Umbilical cord (tissue), 2 donors: ENCODE data around the gene RUNX3. TPM values are rescaled to one million over a fixed set of nuclear protein-coding genes. Genes with fewer than 3 reads are reported as not detected.

Experiments used
- DNase-seq: peaks from one replicate; pipeline ENCODE4 v3.0.0-alpha.2; 2015; ENCODE audit warnings: low spot score
- total RNA-seq: library from RNA; depleted of rRNA; stranded (reverse); fragments of >200 nt; gene quantifications from one replicate; pipeline ENCODE4 v1.2.3, GENCODE V29; 2014; ENCODE audit warnings: low replicate concordance; ENCODE audit not compliant: insufficient read depth

Gene RUNX3
- total RNA-seq, 1 donor from 2014 or later: 0.72 TPM

- DNase-seq: no peak
Observed at GRCh38 chr1:24888061-24888970, 41.8 kb downstream of the RUNX3 start.

- DNase-seq: no peak
Observed at GRCh38 chr1:24886241-24886640, 43.8 kb downstream of the RUNX3 start.

GRCh38 chr1:24884751-24885150, 45.3 kb downstream of the RUNX3 start:
- DNase-seq: no peak

GRCh38 chr1:24881034-24881433, 49.0 kb downstream of the RUNX3 start:
- DNase-seq: no peak

- no peak for DNase-seq
Observed at GRCh38 chr1:24878775-24879742, 51.0 kb downstream of the RUNX3 start.

GRCh38 chr1:24878045-24878444, 52.0 kb downstream of the RUNX3 start:
- DNase-seq: no peak

GRCh38 chr1:24875991-24876506, 54.0 kb downstream of the RUNX3 start:
- no peak for DNase-seq

GRCh38 chr1:24875257-24875656, 54.8 kb downstream of the RUNX3 start:
- DNase-seq: no peak

- DNase-seq: no peak
Observed at GRCh38 chr1:24874611-24875234, 55.4 kb downstream of the RUNX3 start.

- DNase-seq: no peak
Observed at GRCh38 chr1:24874056-24874455, 56.0 kb downstream of the RUNX3 start.

- no peak for DNase-seq
Observed at GRCh38 chr1:24873148-24873547, 56.9 kb downstream of the RUNX3 start.

GRCh38 chr1:24872061-24872850, 57.8 kb downstream of the RUNX3 start:
- DNase-seq: peak; percentile 21

GRCh38 chr1:24871306-24871901, 58.7 kb downstream of the RUNX3 start:
- DNase-seq: no peak

- no peak for DNase-seq
Observed at GRCh38 chr1:24870551-24871195, 59.4 kb downstream of the RUNX3 start.

- DNase-seq: no peak
Observed at GRCh38 chr1:24868016-24868875, 61.8 kb downstream of the RUNX3 start.

GRCh38 chr1:24867084-24867870, 62.8 kb downstream of the RUNX3 start:
- DNase-seq: no peak

- DNase-seq: no peak
Observed at GRCh38 chr1:24866211-24867083, 63.6 kb downstream of the RUNX3 start.
